Keratinocyte (primary cell): ENCODE results near the gene AMBRA1.

Source experiments
- EZH2 ChIP-seq: IDR thresholded peaks from one replicate; pipeline ENCODE4 v1.6.1; 2012; ENCODE audit warnings: inconsistent platforms, mild to moderate bottlenecking, low read length, moderate library complexity
- TF ChIP-seq, protein P1 (sequence below), 3 experiments: IDR thresholded peaks in 1 of 3; conservative IDR thresholded peaks in 1 of 3; optimal IDR thresholded peaks in 1 of 3; 2 replicates in 2 of 3; 3 replicates in 1 of 3; pipeline versions ENCODE3 to v1.5.1; 2011; ENCODE audit warnings: low read length in 3 of 3, mild to moderate bottlenecking in 3 of 3, moderate library complexity in 2 of 3, control low read depth in 1 of 3, inconsistent platforms in 1 of 3; ENCODE audit not compliant: insufficient read depth in 2 of 3; ENCODE audit errors: extremely low read depth in 1 of 3

DNA sequence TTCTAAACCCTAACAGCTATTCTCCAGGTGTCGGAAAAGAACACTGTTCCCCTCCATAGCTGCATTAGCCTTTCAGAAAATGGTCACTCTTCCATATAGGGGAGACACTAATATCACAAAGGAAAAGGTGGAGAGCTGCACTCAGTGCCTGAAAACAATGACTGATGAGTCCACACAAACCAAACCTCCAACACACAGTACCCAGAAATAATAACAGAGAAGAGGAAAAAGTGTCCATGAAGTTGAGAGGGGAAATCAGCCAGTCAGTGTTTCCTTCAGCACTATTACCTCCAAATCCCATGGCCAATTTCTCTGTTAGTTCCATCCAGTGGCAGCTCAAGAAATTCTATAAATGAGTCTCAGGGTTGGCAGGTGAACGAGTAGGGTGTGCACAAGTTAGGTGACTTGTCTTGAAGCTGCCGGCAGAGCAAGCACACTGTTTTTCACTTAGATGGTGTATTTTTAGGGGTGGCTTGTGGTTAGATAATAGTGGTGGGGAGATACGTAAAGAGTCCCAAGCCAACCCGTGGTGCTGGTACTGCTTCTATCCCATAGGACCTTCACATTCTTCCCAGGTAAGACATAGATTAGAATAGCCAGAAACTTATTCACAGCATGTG is 117.8 kb downstream of the AMBRA1 start:
- TF ChIP-seq, protein P1, sequence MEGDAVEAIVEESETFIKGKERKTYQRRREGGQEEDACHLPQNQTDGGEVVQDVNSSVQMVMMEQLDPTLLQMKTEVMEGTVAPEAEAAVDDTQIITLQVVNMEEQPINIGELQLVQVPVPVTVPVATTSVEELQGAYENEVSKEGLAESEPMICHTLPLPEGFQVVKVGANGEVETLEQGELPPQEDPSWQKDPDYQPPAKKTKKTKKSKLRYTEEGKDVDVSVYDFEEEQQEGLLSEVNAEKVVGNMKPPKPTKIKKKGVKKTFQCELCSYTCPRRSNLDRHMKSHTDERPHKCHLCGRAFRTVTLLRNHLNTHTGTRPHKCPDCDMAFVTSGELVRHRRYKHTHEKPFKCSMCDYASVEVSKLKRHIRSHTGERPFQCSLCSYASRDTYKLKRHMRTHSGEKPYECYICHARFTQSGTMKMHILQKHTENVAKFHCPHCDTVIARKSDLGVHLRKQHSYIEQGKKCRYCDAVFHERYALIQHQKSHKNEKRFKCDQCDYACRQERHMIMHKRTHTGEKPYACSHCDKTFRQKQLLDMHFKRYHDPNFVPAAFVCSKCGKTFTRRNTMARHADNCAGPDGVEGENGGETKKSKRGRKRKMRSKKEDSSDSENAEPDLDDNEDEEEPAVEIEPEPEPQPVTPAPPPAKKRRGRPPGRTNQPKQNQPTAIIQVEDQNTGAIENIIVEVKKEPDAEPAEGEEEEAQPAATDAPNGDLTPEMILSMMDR (optimal IDR thresholded peaks at IDR 0.05 in 1 of 3, IDR thresholded peaks at IDR 0.05 in 1 of 3, conservative IDR thresholded peaks at IDR 0.05 in 1 of 3; ENCODE audit: extremely low read depth in 1 of 3, insufficient read depth in 2 of 3, low read length in 3 of 3) = no peak
- no peak for TF ChIP-seq EZH2
